Activated B cell treated with CpG ODN at 0.5 μM for 24 hours (primary cell): ENCODE results near the gene POC1B. TPM values are rescaled to one million over a fixed set of nuclear protein-coding genes. Genes with fewer than 3 reads are reported as not detected.

Experiments
- ATAC-seq: fragments of 200-7000 bp; cut with Tn5 transposase; one replicate; pipeline ENCODE4 v1.10.0; 2021; ENCODE audit warnings: low read depth, mild to moderate bottlenecking, moderate library complexity
- CTCF ChIA-PET: fragments of 350-600 bp; sonication (Branson Sonifier 250); formaldehyde crosslinking; loops from one replicate; lab custom pipeline; 2021; ENCODE audit warnings: antibody characterized with exemption; lab: Charles Lee
- POLR2A ChIA-PET: fragments of 350-600 bp; sonication (Branson Sonifier 250); formaldehyde crosslinking; loops from one replicate; lab custom pipeline; 2021; ENCODE audit warnings: antibody characterized with exemption; lab: Charles Lee
- DNase-seq: peaks from one replicate; pipeline ENCODE4 v3.0.0; 2022
- H3K27ac Mint-ChIP-seq: one replicate; pipeline ENCODE4 v1.8.0; 2020; ENCODE audit warnings: mixed read lengths
- H3K27me3 Mint-ChIP-seq: one replicate; pipeline ENCODE4 v1.8.0; 2021; ENCODE audit warnings: mixed read lengths
- H3K36me3 Mint-ChIP-seq: one replicate; pipeline ENCODE4 v1.8.0; 2021; ENCODE audit warnings: low read depth, mixed read lengths
- H3K4me1 Mint-ChIP-seq: one replicate; pipeline ENCODE4 v1.8.0; 2021; ENCODE audit warnings: mixed read lengths
- H3K4me3 Mint-ChIP-seq: one replicate; pipeline ENCODE4 v1.8.0; 2020; ENCODE audit warnings: mild to moderate bottlenecking, mixed read lengths
- H3K9me3 Mint-ChIP-seq: one replicate; pipeline ENCODE4 v1.8.0; 2020; ENCODE audit warnings: mixed read lengths
- CTCF ChIP-seq: fragments of 200-600 bp; IDR thresholded peaks from one replicate; pipeline ENCODE4 v1.8.0; 2022; ENCODE audit warnings: antibody characterized with exemption, mild to moderate bottlenecking
- intact Hi-C: fragments of 100-400 bp; cut with micrococcal nuclease; formaldehyde crosslinking; loops from one replicate; pipeline ENCODE4 v1.15.1; 2024
- total RNA-seq: library from RNA; stranded (reverse); gene quantifications from 2 replicates; pipeline ENCODE4 v1.2.3, GENCODE V29; 2022

POC1B gene
- total RNA-seq, 1 donor from 2014 or later, result 27.3 TPM

GRCh38 chr12:89418228-89418910, 107.5 kb downstream of the POC1B start:
- Mint-ChIP-seq H3K4me3 (no peak overlapping the region), H3K36me3 (peaks cover 20% of the 10 kb centered on the region), H3K27me3 (no peaks in the 10 kb centered on the region), H3K27ac (no peak overlapping the region), H3K4me1 (no peaks in the 10 kb centered on the region), H3K9me3 (no peaks in the 10 kb centered on the region)
- ChIA-PET POLR2A (no interaction called here), CTCF (no interaction called here)
- no peak for DNase-seq
- no peak for TF ChIP-seq CTCF
- intact Hi-C loops, result no loop called here
- ATAC-seq, result no peak

GRCh38 chr12:89417246-89417977, 108.4 kb downstream of the POC1B start:
- DNase-seq (no peak), ATAC-seq (no peak)
- intact Hi-C loops, result no loop called here
- no peaks in the 10 kb centered on the region for H3K9me3 Mint-ChIP-seq
- H3K4me1 Mint-ChIP-seq, result no peaks in the 10 kb centered on the region
- no peak overlapping the region for H3K4me3 Mint-ChIP-seq
- CTCF ChIA-PET, result no interaction called here
- POLR2A ChIA-PET, result no interaction called here
- peaks cover 19% of the 10 kb centered on the region for H3K36me3 Mint-ChIP-seq
- H3K27me3 Mint-ChIP-seq, result no peaks in the 10 kb centered on the region
- H3K27ac Mint-ChIP-seq, result no peak overlapping the region
- no peak for TF ChIP-seq CTCF

- POLR2A ChIA-PET, result no interaction called here
- Mint-ChIP-seq H3K27ac (no peak overlapping the region), H3K27me3 (no peaks in the 10 kb centered on the region), H3K4me1 (no peaks in the 10 kb centered on the region), H3K4me3 (no peak overlapping the region), H3K9me3 (no peaks in the 10 kb centered on the region), H3K36me3 (peaks cover 15% of the 10 kb centered on the region)
- CTCF ChIA-PET, result interaction anchor here (0.6 kb wide), 1 partner anchor 13 kb away, joined by 6 read pairs; no protein-coding TSS in a partner anchor
- ATAC-seq, result no peak
- intact Hi-C loops, result no loop called here
- no peak for DNase-seq
- no peak for TF ChIP-seq CTCF
These were observed 109.6 kb downstream of the POC1B start for GRCh38 chr12:89416049-89416792.

GRCh38 chr12:89414851-89415250, 111.0 kb downstream of the POC1B start:
- Mint-ChIP-seq H3K27ac (no peak overlapping the region), H3K27me3 (no peaks in the 10 kb centered on the region), H3K4me3 (no peak overlapping the region), H3K4me1 (no peaks in the 10 kb centered on the region), H3K36me3 (peaks cover 12% of the 10 kb centered on the region), H3K9me3 (no peaks in the 10 kb centered on the region)
- ChIA-PET CTCF (no interaction called here), POLR2A (no interaction called here)
- TF ChIP-seq CTCF, result no peak
- DNase-seq, result no peak
- intact Hi-C loops, result no loop called here
- no peak for ATAC-seq

- no peak for ATAC-seq
- Mint-ChIP-seq H3K9me3 (no peaks in the 10 kb centered on the region), H3K27me3 (no peaks in the 10 kb centered on the region), H3K4me1 (no peaks in the 10 kb centered on the region), H3K27ac (no peak overlapping the region), H3K4me3 (no peak overlapping the region), H3K36me3 (peaks cover 9% of the 10 kb centered on the region)
- intact Hi-C loops, result no loop called here
- no peak for DNase-seq
- TF ChIP-seq CTCF, result no peak
- POLR2A ChIA-PET, result no interaction called here
- CTCF ChIA-PET, result no interaction called here
These were observed 111.5 kb downstream of the POC1B start for GRCh38 chr12:89414322-89414721.
